Large intestine (tissue), 3 donors: ENCODE data around the gene ZNF526. TPM values are rescaled to one million over a fixed set of nuclear protein-coding genes. Genes with fewer than 3 reads are reported as not detected.

Experiments used
- DNase-seq, 2 donors: peaks; one replicate each; pipeline versions ENCODE4 v3.0.0 to v3.0.0-alpha.2; 2013
- H3K27ac ChIP-seq: one replicate; pipeline ENCODE4 v1.5.1; 2013; ENCODE audit warnings: low read length
- H3K27me3 ChIP-seq: 2 replicates; pipeline ENCODE4 v1.6.1; 2013; ENCODE audit warnings: low read length; ENCODE audit not compliant: control insufficient read depth, insufficient read depth
- H3K36me3 ChIP-seq: 2 replicates; pipeline ENCODE4 v1.6.1; 2013; ENCODE audit warnings: low read length; ENCODE audit not compliant: control insufficient read depth, insufficient read depth
- H3K4me1 ChIP-seq: one replicate; pipeline ENCODE4 v1.6.1; 2013; ENCODE audit warnings: low read length; ENCODE audit not compliant: control insufficient read depth, insufficient read depth
- H3K4me3 ChIP-seq: one replicate; pipeline ENCODE4 v1.5.1; 2013; ENCODE audit warnings: low read length
- H3K9me3 ChIP-seq: one replicate; pipeline ENCODE4 v1.6.1; 2013; ENCODE audit warnings: mild to moderate bottlenecking, low read depth, low read length, moderate library complexity; ENCODE audit not compliant: control insufficient read depth
- WGBS: methylation state at CpG from one replicate; pipeline ENCODE4 v1.1.5; 2013; ENCODE audit warnings: low lambda C conversion rate; ENCODE audit not compliant: insufficient coverage; 5-methylcytosine and 5-hydroxymethylcytosine counted together
- polyA plus RNA-seq: library from polyadenylated mRNA; unstranded; fragments of 120-200 nt; gene quantifications from one replicate; pipeline ENCODE4 v1.2.1, GENCODE V29; 2013

The ZNF526 gene
- polyA plus RNA-seq, 1 donor: 9.3 TPM

- peaks cover 38% of the 10 kb centered on the region for H3K4me1 ChIP-seq
- no CpG with 5 or more reads among the region's 23 CpGs for WGBS
- no peaks in the 10 kb centered on the region for H3K9me3 ChIP-seq
- DNase-seq: no peak
- no peak overlapping the region for H3K4me3 ChIP-seq
- no peak overlapping the region for H3K27ac ChIP-seq
- no peaks in the 10 kb centered on the region for H3K27me3 ChIP-seq
- peaks cover 51% of the 10 kb centered on the region for H3K36me3 ChIP-seq
Observed at GRCh38 chr19:42272989-42273406, 52.9 kb downstream of the ZNF526 start.

GRCh38 chr19:42273407-42274064 lies 53.4 kb downstream of the ZNF526 start:
- WGBS: no CpG with 5 or more reads among the region's 43 CpGs
- no peak overlapping the region for H3K27ac ChIP-seq
- no peaks in the 10 kb centered on the region for H3K9me3 ChIP-seq
- DNase-seq: no peak
- H3K4me3 ChIP-seq: no peak overlapping the region
- no peaks in the 10 kb centered on the region for H3K27me3 ChIP-seq
- peaks cover 44% of the 10 kb centered on the region for H3K4me1 ChIP-seq
- H3K36me3 ChIP-seq: peaks cover 51% of the 10 kb centered on the region

- WGBS: no CpG with 5 or more reads among the region's 22 CpGs
- Histone ChIP-seq H3K27ac (no peak overlapping the region), H3K27me3 (no peaks in the 10 kb centered on the region), H3K36me3 (peaks cover 51% of the 10 kb centered on the region), H3K4me1 (peaks cover 50% of the 10 kb centered on the region), H3K4me3 (no peak overlapping the region), H3K9me3 (no peaks in the 10 kb centered on the region)
- no peak for DNase-seq
Observed at GRCh38 chr19:42274065-42274682, 54.1 kb downstream of the ZNF526 start.

- Histone ChIP-seq H3K9me3 (no peaks in the 10 kb centered on the region), H3K27ac (no peak overlapping the region), H3K36me3 (peaks cover 51% of the 10 kb centered on the region), H3K27me3 (no peaks in the 10 kb centered on the region), H3K4me1 (peaks cover 49% of the 10 kb centered on the region), H3K4me3 (no peak overlapping the region)
- no peak for DNase-seq
- 100% methylated on average over 1 of the region's 7 CpGs for WGBS
Observed at GRCh38 chr19:42275103-42275502, 55.0 kb downstream of the ZNF526 start.

GRCh38 chr19:42275517-42275916 lies 55.4 kb downstream of the ZNF526 start:
- Histone ChIP-seq H3K36me3 (peaks cover 51% of the 10 kb centered on the region), H3K9me3 (no peaks in the 10 kb centered on the region), H3K27ac (no peak overlapping the region), H3K4me1 (peaks cover 46% of the 10 kb centered on the region), H3K27me3 (no peaks in the 10 kb centered on the region), H3K4me3 (no peak overlapping the region)
- WGBS: no CpG with 5 or more reads among the region's 3 CpGs
- no peak for DNase-seq

- peak in 1 of 2 donors; percentile 1 for DNase-seq
- Histone ChIP-seq H3K27ac (no peak overlapping the region), H3K4me1 (peaks cover 41% of the 10 kb centered on the region), H3K9me3 (no peaks in the 10 kb centered on the region), H3K27me3 (no peaks in the 10 kb centered on the region), H3K36me3 (peaks cover 51% of the 10 kb centered on the region), H3K4me3 (no peak overlapping the region)
- no CpG with 5 or more reads among the region's 3 CpGs for WGBS
Observed at GRCh38 chr19:42276284-42276683, 56.2 kb downstream of the ZNF526 start.

GRCh38 chr19:42276821-42277220 lies 56.7 kb downstream of the ZNF526 start:
- Histone ChIP-seq H3K27me3 (no peaks in the 10 kb centered on the region), H3K27ac (no peak overlapping the region), H3K4me1 (peaks cover 41% of the 10 kb centered on the region), H3K36me3 (peaks cover 47% of the 10 kb centered on the region), H3K4me3 (no peak overlapping the region), H3K9me3 (no peaks in the 10 kb centered on the region)
- WGBS: no CpG with 5 or more reads among the region's 4 CpGs
- no peak for DNase-seq

Other genes starting within 250 kb of the ZNF526 start
- gene ATP1A3, start 226.1 kb upstream of the ZNF526 start, polyA plus RNA-seq: 13.0 TPM
- gene GRIK5, start 150.1 kb upstream of the ZNF526 start, polyA plus RNA-seq: 4.7 TPM
- gene ZNF574, start 144.1 kb upstream of the ZNF526 start, polyA plus RNA-seq: 15.1 TPM
- 2.7 TPM for gene POU2F2, start 87.9 kb upstream of the ZNF526 start, polyA plus RNA-seq
- 30.7 TPM for gene DEDD2, start 2.6 kb upstream of the ZNF526 start, polyA plus RNA-seq
- 70.8 TPM for gene GSK3A, start 22.3 kb downstream of the ZNF526 start, polyA plus RNA-seq
- 70.3 TPM for gene ERF, start 34.8 kb downstream of the ZNF526 start, polyA plus RNA-seq
- 43.4 TPM for gene CIC, start 48.9 kb downstream of the ZNF526 start, polyA plus RNA-seq
- 0.91 TPM for gene PRR19, start 81.8 kb downstream of the ZNF526 start, polyA plus RNA-seq
- gene PAFAH1B3, start 82.3 kb downstream of the ZNF526 start, polyA plus RNA-seq: 35.3 TPM
- 3.3 TPM for gene TMEM145, start 93.0 kb downstream of the ZNF526 start, polyA plus RNA-seq
- 23.9 TPM for gene MEGF8, start 105.3 kb downstream of the ZNF526 start, polyA plus RNA-seq
- 13.5 TPM for gene CNFN, start 170.0 kb downstream of the ZNF526 start, polyA plus RNA-seq
- 13.9 TPM for gene LIPE, start 207.1 kb downstream of the ZNF526 start, polyA plus RNA-seq
- 0.07 TPM for gene CXCL17, start 222.6 kb downstream of the ZNF526 start, polyA plus RNA-seq